HL-60/S4 treated with retinoic acid at 250 ng/mL for 4 days and 3 days (cell line): ENCODE results near the gene FIBP.

Experiments
- in situ Hi-C: fragments of 300-500 bp; cut with MboI; formaldehyde crosslinking; loops from 2 replicates; pipeline ENCODE4 v1.7.0; 2022; ENCODE audit warnings: low sequenced_read_pairs

The FIBP gene

DNA sequence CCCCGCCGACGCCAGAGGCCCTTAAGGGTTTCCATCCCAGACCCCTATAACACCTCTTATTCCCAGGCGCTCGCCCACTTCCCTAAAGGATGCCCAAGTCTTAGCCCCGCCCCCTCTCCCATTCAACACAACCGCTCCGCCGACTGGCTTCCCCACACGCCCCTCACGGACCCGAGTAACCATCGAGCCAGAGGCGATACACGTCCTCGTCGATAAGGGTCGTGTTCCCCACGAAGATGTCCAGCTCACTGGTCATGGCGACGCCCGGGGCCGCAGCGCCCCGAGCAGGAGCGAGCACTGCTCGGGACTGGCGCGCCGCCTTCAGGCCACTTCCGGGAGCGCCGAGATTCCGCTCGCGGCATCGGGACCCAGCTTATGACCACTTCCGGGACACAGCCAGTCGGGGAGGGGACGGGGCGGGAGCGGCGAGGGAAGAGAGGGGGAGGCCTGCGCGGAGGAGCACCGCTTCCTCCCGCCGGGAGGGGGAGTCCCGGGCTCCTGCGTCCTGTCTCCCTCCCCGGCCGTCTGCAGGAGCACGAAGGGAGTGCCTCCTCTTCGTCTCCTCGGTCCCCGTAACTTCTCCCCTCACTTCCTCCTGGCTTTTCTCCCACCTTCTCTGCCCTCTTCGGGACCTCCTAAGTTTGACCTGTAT, at the start of gene FIBP:
TSS of gene FIBP (minus strand) at position 309 of the 652 bp plus-strand sequence. CDS start at position 256, 53 bp downstream.
- in situ Hi-C loops, result no loop called here

DNA sequence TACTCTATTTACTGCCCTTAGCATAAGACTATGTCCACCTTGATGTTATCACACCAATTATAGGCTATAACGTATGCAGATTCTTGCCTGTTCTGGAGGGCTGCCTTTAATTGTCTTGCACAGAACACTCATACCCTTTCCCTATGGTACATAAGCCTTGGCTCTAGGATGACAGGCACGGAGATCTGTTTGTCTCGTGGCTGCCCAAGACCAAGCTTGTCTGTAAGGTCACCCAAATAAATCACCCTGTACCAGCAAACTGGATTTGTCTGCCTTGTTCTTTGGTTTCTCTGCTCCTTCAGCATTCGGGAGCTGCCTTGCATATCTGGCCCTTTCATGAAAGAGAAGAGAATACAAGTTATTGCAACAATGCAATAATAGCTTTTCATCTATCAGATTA, 49.5 kb upstream of the FIBP start:
- in situ Hi-C loops, result no loop called here

DNA sequence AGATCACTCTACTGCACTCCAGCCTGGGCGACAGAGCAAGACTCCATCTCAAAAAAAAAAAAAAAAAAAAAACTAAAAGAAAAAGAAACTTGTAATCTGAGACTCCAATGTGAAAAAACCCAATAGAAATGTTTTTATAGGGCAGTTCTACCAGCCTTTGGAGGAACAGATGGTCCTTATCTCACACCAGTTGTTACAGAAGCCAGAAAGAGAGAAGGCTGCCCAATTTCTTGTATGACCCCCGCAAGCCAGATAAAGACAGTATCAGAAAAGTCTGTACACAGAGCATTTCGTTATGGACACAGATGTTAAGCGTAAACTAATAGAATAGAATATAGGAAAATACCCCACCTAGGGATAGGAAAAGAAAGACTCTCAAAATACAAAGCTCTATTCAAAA, 45.7 kb upstream of the FIBP start:
- in situ Hi-C loops, result no loop called here

DNA sequence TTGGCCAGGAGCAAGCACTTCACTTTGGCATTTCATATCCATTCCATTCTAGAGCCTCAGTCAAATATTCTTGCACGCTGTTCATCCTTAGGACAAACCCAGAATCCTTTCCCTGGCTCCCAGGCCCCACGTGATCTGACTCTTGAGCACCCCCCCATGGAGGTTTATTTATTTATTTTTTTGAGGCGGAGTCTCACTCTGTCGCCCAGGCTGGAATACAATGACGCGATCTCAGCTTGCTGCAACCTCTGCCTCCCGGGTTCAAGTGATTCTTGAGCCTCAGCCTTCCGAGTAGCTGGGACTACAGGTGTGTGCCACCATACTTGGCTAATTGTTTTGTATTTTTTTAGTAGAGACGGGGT, 44.3 kb upstream of the FIBP start:
- in situ Hi-C loops, result no loop called here

DNA sequence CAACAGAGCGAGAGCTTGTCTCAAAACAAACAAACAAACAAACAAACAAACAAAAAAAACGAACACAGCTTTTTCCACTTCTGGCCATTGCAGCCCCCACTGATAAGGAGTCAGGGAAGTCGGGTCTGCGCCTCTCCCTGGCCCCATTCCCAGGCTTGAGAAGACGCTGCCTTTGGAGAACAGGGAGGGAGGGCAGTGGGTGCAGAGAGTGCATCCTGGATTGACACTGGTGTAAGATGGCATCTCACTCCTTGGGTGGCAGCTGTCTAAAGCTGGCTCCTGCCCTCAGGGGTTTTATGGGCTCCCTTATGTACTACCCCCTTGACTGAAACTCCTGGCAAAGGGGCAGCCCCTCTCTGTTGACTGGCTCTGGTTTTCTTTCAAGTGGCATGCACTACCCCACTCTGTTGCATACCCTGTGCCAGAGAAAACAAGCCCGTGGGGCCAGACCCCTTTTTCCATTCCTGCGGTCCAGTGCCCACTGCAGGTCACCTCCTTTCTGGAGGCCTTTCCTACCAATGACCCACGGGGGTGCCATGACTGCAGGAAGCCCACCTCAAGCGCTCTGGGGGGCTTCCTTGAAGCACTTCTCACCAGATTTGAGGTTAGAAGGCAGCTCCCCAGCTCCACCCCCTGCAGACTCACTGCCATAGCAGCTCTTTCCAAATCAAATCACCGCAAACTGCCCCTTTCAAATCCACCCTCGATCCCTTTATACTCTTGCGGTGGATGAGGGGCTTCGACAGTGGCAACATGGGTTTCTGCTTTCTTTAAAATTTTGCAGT, 43.7 kb upstream of the FIBP start:
- in situ Hi-C loops, result no loop called here

DNA sequence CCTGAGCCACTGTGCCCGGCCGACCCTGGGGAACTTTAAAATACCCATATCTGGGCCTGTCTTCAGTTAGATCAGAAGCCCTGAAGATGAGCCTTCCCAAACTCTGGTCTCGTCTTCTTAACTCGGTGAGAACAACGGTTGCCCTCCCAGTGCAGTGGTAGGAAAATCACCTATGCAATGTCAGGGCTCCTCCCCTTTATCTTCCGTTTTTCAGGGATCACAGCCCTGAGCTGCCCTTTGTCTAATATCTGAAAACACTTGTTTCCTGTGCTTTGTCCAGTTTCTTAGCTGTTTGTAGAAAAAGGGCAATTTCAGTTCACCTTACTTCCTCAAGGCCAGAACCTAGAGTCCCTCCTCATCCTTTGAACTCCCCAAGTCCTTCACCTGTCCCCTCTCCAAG, 40.4 kb upstream of the FIBP start:
- in situ Hi-C loops, result no loop called here

DNA sequence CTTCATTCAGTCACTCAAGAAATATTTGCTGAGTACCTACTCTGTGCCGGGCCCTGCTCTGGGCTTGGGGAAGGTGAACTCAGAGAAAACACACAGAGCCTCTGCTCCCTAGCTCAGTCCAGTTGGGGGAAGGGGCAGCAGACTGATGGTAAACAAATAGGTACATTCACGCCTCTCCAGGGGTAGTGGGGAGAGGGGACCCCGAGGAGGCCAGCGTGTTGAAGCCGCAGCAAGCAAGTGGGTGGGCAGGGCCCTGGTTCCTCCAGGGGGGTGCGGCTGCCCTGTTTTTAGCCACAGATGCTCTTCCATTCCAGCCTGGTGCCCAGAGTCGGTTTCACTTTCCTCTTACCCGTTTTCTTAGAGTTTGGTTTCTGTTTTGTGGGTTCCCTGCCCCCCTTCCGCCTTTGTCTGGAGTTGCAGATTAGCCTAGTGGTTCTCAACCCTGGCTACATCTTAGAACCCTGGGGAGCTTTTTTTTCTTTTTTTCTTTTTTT, 39.7 kb upstream of the FIBP start:
- in situ Hi-C loops, result no loop called here

DNA sequence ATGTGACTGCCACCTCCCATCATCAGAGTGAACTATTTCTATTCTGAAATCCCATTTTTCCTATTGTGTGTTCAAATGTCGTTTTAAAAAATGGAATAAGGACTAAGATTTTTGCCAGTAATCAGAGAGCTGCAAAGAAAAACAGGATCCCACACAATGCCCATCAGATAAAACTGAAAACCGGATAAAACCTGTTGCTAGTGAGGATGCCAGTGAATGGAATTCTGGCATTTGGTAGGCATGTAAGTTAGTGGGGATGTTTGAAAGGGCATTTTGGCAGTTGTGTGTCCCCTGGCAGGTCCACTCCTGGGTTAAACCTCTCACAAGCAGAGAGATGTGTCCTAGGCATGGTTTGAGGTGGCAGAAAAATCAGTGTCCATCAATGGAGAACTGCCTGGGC, 37.1 kb upstream of the FIBP start:
- in situ Hi-C loops, result no loop called here

DNA sequence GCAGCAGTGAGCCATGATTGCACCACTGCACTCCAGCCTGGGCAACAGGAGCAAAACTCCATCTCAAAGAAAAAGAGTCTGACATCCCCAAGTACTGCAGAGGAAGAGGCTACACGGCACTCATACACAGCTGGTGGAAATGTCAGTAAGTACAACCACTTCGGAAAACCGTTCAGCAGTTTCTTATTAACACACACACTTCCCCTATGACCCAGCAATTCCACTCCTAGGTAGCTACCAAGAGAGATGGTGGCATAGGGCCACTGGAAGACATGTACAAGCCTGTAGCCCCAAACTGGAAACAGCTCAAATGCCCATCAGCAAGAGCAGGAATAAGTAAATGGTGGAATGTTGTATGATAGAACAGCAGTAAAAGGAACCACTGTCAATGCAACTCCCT, 34.3 kb upstream of the FIBP start:
- in situ Hi-C loops, result no loop called here

DNA sequence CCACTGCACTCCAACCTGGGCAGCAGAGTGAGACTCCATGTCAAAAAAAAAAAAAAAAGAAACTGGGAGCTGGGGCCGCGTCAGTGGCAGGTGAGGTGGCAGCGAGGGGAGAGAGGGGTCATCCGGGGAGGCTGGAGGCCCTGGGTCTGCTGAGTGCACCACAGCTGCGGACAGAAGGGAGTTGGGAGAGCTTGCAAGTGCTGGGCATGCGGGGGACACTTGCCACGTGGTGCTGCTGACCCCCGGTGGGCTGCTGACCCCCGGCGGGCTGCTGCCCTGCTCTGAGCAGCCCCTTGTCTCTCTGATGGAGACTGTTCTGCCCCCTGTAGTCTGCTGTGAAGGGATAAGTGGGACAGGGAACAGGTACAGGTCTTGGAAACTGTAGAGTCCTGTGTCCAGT, 33.6 kb upstream of the FIBP start:
- in situ Hi-C loops, result no loop called here

DNA sequence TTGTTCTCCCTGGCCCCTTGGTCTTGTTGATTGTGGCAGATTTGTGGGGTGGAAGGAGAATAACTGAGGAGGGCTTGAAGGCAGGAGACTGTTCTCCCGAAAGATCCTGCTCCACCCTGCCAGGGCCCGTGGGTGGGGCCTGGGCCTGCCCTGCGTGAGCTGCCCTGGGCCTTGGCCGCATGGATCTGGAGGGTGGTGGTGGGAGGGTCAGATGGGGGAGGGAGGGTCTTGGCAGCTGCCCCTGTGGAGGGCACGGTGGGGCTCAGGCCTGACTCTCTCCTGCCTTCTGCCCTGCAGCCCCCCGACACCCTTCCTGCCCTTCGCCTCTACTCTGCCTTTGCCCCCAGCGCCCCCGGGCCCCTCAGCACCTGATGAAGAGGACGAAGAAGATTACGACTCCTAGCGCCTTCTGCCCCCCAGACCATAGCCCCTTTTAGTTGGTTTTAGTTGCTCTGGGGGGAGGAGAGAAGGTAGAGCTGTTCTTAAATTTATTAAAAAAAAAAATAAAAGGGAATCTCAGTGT, 32.8 kb upstream of the FIBP start:
- in situ Hi-C loops, result no loop called here

DNA sequence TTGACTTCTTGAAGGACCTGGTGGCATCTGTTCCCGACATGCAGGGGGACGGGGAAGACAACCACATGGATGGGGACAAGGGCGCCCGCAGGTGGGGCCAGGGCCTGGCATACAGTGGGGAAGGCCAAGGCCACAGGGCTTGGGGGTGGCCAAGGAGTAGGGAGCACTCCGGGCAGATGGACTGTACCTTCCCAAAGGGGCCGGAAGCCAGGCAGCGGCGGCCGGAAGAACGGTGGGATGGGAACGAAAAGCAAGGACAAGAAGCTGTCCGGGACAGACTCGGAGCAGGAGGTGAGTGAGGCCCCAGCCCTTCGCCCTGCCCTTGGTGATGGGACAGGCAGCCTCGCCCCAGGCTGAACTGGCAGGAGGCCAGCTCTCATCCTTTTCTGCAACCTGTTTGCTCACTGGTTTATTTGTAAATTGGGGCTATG, 32.1 kb upstream of the FIBP start:
- in situ Hi-C loops, result no loop called here

DNA sequence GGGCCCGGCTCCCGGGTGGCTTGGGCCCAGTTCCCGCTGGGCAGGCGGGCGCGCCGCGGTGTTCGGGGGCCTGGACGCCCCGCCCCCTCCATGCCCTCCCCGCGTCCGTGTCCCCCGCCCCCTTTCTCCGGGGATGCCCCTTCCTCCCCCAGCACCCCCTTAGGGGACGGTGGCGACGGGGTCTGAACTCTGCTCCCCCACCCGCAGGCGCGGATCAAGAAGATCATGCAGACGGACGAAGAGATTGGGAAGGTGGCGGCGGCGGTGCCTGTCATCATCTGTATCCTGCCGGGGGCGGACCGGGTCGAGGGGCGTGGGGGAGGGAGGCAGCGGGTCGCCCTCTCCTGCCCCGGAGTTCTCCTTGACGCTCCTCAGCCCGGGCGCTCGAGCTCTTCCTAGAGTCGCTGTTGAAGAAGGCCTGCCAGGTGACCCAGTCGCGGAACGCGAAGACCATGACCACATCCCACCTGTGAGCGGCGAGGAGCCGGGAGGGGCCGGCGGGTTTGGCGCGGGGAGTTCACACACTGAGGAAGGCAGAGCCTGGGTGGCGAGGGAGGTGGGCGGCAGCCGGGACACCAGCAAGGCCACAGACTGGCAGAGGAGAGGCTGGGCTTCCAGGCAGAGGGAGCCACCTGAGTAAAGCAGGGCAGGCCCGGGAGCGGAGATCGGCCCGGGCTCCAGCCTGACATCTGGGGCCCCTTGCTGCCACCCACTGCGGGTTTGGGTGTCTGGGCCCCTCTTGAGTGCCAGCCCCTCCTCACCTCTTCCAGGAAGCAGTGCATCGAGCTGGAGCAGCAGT, 31.5 kb upstream of the FIBP start:
- in situ Hi-C loops, result no loop called here

DNA sequence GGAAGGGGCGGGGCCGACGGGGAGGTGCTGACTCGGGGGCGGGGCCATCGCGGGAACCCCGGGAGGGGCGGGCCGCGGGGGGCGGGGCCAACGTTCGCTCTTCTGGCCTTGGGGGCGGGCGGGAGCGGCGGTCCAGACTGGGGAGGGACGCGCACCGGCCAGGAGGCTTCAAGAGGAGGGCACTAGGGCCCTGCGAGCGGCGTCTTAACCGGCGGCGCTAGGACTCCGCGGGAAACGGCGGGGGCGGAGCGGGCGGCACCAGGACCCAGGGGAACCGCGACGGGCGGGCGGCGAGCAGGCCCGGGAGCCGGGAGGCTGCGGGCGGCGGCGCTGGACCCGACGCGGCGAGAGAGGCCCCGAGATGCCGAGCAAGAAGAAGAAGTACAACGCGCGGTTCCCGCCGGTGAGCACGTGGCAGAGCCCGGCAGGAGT, 30.9 kb upstream of the FIBP start, which contains the start of gene DRAP1:
TSS of gene DRAP1 (plus strand) at position 286 of the 432 bp plus-strand sequence. CDS start at position 362, 76 bp downstream.
- in situ Hi-C loops, result no loop called here

DNA sequence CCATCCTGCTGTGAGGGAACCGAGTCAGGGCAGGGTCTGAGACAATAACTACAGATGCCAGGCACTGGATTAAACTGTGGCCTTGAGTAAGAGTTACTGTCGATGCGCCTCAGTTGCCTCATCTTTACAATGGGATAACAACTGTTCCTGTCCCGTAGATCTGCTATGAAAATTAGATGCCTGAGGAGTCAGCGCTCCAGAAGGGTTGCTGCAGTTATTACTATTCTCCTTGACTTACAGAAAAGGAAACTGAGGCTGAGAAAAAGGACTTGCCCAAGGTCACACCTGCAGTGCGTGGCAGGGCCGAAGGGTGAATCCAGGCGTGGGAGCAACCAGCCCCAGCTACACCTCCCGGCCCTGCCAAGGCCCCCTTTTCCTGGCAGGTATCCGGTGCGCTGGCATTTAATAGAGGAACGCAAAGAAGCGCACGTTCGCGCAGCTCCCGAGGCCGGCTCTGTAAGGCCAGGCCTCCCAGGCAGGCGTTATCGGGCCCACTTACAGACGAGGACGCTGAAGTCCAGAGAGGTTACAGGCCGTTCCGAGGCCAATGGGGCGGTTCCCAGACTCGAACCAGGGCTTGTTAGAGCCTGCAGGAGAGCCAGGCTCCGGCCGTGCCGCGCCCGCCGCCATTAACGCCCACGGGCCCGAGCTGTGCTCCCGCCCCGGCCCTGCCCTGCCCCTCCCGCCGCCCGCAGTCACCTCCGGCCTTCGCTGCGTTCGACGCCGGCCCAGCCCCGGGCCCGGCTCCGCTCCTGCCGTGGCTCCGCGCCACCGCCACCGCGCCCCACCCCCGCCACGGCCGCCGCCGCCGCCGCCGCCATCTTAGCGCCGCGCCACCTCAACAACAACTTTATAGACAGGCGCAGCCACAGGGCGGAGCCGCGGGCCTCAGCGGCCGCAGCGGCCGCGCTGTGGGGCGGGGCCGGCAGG, 30.2 kb upstream of the FIBP start, which contains the start of gene C11orf68:
TSS of gene C11orf68 (minus strand) at position 852 of the 930 bp plus-strand sequence. CDS start at position 821, 31 bp downstream.
- in situ Hi-C loops, result no loop called here

DNA sequence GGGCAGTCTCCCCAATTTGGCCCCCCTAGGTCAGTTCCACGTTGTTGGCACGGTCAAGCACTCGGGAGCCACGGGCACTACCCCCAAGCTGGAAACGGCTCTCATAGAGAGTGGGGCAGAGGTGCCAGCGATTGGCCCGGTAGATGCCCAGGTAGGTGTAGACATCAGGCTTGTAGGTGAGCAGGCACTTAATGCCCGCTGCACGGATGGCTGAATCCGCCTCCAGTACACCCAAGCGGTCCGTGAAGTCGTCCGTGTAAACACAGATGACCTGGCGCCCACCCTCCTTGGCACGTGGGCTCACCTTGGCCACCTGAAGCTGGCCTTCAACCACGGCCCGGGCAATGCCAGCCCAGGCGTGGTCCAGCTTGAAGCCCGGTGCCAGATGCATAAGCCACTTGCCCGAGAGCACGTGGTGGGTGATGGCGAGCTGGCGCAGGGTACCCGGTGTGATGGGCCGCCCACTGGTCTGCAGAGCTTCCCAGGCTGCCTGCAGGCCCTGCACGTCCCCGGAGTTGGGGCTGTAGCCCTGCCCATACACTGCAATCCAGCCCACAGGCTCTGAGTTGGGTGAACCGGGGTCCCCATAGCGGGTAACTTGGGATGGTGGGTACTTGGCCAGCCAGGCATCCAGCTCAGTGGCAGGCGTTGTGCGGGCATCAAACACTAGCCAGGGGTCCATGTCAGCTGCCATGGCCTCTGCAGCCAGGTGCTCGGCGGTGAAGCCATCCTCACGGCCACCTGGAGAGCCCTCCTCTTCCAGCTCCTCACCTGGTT, 29.4 kb upstream of the FIBP start:
- in situ Hi-C loops, result no loop called here

DNA sequence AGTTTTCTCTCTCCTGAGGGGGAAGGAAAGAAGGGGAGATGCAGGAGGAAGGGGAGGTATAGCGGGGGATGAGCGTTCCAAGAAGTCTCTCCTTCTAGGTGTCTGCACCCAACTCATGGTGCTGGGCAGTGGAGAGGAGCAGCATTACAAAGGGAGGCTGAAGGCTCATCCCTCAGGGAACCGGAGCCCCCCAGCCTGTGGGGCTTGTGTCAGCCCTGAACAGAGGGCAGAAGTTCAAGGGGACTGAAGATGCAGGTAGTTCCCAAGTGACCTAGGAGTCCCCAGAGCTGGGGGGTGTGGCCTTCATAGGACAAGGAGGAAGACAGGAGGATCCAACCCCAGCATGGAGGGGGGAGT, 28.8 kb upstream of the FIBP start:
- in situ Hi-C loops, result no loop called here

DNA sequence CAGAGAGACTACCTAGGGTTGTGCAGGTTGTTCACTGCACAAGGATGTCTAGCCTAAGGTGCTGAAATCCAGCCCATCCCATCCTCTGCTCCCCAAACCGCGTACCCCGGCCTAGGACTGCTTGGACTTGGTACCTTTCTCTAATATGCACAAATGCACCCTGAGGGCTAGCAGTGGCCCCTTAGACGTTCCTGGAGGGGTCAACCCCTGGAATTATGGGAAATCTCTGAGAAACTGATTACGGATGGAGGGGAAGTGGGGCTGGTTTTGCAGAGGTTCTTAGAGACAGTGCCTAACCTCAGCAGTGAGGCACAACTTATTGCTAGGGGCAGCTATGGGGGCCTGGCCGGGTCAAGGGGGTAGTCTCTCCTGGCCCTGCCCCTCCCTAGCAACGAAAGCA, 28.1 kb upstream of the FIBP start:
- in situ Hi-C loops, result no loop called here

DNA sequence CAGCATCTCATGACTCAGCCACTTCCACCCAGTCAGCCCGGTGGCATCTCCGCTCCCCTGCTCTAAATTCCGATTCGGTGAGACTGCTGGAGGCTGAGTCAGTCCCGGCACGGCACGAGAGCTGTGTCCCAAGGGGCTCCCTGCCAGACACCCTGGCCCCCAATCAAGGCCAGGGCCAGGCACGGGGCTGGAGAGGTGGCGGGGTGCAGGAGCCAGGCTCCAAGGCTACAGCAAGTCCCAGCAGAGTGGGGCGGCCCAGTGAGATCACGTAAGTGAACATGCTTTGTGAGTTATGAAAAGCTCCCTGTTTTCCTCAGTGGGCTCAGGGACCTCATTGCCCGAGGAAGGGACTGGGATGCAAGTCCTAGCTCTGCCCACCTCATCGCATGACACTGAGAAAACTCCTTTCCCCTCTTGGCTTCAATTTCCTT, 27.6 kb upstream of the FIBP start:
- in situ Hi-C loops, result no loop called here
